ENCODE results near the gene HLA-C.
"Not testable (repeated sequence)": the region's sequence is repeated elsewhere in the genome, so short reads cannot be mapped to it uniquely, and the experiment has no call there.

DNA sequence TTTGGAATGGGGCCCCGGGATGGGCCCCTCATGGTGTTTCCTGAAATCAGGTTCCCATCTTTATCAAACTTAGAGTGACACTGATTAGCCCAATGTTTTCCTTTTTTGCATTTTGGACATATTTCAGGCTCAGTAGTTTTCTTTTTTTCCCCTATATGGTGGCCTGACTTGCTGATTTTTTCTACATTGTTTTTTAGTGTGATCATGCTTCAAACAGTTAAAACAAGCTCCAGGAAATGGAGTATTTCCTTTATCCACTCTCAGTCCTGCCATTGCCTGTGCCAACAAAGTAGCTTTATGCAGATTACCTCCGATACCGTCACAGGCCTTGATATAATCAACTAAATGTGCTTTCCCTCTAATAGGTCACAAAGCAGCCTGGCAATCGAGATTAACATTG is 37.8 kb downstream of the HLA-C start:
- TF ChIP-seq POLR2A, POLR2AphosphoS5, EP300 (IDR thresholded peaks at IDR 0.05): not testable (repeated sequence)
- TF ChIP-seq, protein P1, sequence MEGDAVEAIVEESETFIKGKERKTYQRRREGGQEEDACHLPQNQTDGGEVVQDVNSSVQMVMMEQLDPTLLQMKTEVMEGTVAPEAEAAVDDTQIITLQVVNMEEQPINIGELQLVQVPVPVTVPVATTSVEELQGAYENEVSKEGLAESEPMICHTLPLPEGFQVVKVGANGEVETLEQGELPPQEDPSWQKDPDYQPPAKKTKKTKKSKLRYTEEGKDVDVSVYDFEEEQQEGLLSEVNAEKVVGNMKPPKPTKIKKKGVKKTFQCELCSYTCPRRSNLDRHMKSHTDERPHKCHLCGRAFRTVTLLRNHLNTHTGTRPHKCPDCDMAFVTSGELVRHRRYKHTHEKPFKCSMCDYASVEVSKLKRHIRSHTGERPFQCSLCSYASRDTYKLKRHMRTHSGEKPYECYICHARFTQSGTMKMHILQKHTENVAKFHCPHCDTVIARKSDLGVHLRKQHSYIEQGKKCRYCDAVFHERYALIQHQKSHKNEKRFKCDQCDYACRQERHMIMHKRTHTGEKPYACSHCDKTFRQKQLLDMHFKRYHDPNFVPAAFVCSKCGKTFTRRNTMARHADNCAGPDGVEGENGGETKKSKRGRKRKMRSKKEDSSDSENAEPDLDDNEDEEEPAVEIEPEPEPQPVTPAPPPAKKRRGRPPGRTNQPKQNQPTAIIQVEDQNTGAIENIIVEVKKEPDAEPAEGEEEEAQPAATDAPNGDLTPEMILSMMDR (IDR thresholded peaks at IDR 0.05): not testable (repeated sequence)
